Bronchial epithelial cell (primary cell): Measurements from ENCODE around the gene GSTO1. TPM values are rescaled to one million over a fixed set of nuclear protein-coding genes. Genes with fewer than 3 reads are reported as not detected.
"Not testable (repeated sequence)": the region's sequence is repeated elsewhere in the genome, so short reads cannot be mapped to it uniquely, and the experiment has no call there.

Experiments used
- DNase-seq: peaks from one replicate; pipeline ENCODE4 v3.0.0-alpha.2; 2010; ENCODE audit warnings: low read depth
- FAIRE-seq: peaks from 2 replicates; lab custom pipeline; 2011; peaks lifted over from hg19 to GRCh38; lab: Jason Lieb, UNC
- H3K27me3 ChIP-seq: 2 replicates; pipeline ENCODE4 v1.5.1; 2011; ENCODE audit warnings: low read length; ENCODE audit not compliant: control insufficient read depth, insufficient read depth
- H3K36me3 ChIP-seq: 2 replicates; pipeline ENCODE4 v1.5.1; 2011; ENCODE audit warnings: low read length; ENCODE audit not compliant: control insufficient read depth, insufficient read depth
- H3K4me3 ChIP-seq: 2 replicates; pipeline ENCODE4 v1.5.1; 2011; ENCODE audit warnings: mild to moderate bottlenecking, low read depth, low read length, control low read depth
- total RNA-seq: library from RNA; depleted of rRNA; stranded (reverse); fragments of >200 nt; gene quantifications from 2 replicates; pipeline ENCODE4 v1.2.1, GENCODE V29; 2014
- TF ChIP-seq, protein P1 (sequence below): IDR thresholded peaks from 2 replicates; pipeline ENCODE4 v1.5.1; 2011; ENCODE audit warnings: mild to moderate bottlenecking, moderate library complexity, low read length, control low read depth, inconsistent platforms; ENCODE audit not compliant: insufficient read depth, severe bottlenecking

GSTO1 gene
- total RNA-seq, 1 donor from 2014 or later = 158 TPM

- TF ChIP-seq, protein P1, sequence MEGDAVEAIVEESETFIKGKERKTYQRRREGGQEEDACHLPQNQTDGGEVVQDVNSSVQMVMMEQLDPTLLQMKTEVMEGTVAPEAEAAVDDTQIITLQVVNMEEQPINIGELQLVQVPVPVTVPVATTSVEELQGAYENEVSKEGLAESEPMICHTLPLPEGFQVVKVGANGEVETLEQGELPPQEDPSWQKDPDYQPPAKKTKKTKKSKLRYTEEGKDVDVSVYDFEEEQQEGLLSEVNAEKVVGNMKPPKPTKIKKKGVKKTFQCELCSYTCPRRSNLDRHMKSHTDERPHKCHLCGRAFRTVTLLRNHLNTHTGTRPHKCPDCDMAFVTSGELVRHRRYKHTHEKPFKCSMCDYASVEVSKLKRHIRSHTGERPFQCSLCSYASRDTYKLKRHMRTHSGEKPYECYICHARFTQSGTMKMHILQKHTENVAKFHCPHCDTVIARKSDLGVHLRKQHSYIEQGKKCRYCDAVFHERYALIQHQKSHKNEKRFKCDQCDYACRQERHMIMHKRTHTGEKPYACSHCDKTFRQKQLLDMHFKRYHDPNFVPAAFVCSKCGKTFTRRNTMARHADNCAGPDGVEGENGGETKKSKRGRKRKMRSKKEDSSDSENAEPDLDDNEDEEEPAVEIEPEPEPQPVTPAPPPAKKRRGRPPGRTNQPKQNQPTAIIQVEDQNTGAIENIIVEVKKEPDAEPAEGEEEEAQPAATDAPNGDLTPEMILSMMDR = no peak
- Histone ChIP-seq H3K27me3 (no peaks in the 10 kb centered on the region), H3K36me3 (no peaks in the 10 kb centered on the region), H3K4me3 (no peak overlapping the region)
- no peak for FAIRE-seq
- DNase-seq = no peak
Measured at GRCh38 chr10:104243512-104243911, 11.2 kb upstream of the GSTO1 start.

DNA sequence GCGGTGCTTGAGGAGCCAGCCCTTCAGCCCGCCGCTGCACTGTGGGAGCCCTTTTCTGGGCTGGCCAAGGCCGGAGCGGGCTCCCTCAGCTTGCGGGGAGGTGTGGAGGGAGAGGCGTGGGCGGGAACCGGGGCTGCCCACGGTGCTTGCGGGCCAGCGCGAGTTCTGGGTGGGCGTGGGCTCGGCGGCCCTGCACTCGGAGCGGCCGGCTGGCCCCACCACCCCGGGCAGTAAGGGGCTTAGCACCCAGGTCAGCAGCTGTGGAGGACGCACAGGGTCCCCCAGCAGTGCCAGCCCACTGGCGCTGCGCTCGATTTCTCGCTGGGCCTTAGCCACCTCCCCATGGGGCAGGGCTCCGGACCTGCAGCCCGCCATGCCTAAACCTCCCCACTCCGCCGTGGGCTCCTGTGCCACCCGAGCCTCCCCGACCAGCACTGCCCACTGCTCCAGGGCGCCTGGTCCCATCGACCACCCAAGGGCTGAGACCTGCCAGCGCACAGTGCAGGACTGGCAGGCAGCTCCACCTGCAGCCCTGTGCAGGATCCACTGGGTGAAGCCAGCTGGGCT, 9.5 kb upstream of the GSTO1 start:
- no peak for DNase-seq
- Histone ChIP-seq H3K36me3 (no peaks in the 10 kb centered on the region), H3K4me3 (no peak overlapping the region), H3K27me3 (no peaks in the 10 kb centered on the region)
- TF ChIP-seq, protein P1 = no peak
- FAIRE-seq = no peak

GRCh38 chr10:104246976-104247375, 7.7 kb upstream of the GSTO1 start:
- FAIRE-seq = no peak
- TF ChIP-seq, protein P1 = no peak
- Histone ChIP-seq H3K27me3 (no peaks in the 10 kb centered on the region), H3K36me3 (no peaks in the 10 kb centered on the region), H3K4me3 (no peak overlapping the region)
- DNase-seq = peak; percentile 91

GRCh38 chr10:104247513-104248146, 7.1 kb upstream of the GSTO1 start:
- no peak for DNase-seq
- no peak for FAIRE-seq
- TF ChIP-seq, protein P1 = no peak

GRCh38 chr10:104248931-104249330, 5.8 kb upstream of the GSTO1 start:
- not testable (repeated sequence) for FAIRE-seq, H3K27me3 ChIP-seq, H3K36me3 ChIP-seq, H3K4me3 ChIP-seq, DNase-seq

More at GRCh38 chr10:104247513-104248146, 7.1 kb upstream of the GSTO1 start:
- Histone ChIP-seq H3K36me3 (no peaks in the 10 kb centered on the region), H3K27me3 (no peaks in the 10 kb centered on the region), H3K4me3 (no peak overlapping the region)

- Histone ChIP-seq H3K36me3 (no peaks in the 10 kb centered on the region), H3K27me3 (no peaks in the 10 kb centered on the region), H3K4me3 (no peak overlapping the region)
- no peak for DNase-seq
- no peak for FAIRE-seq
- TF ChIP-seq, protein P1 = no peak
Measured at GRCh38 chr10:104250371-104250770, 4.3 kb upstream of the GSTO1 start.
